ENCODE results near the gene RHBDL1.

GRCh38 chr16:659618-660017 lies 15.9 kb upstream of the RHBDL1 start:
- TF ChIP-seq CTCF (IDR thresholded peaks at IDR 0.05; ENCODE audit: low read depth, low read length) = no peak
- TF ChIP-seq POLR2A (IDR thresholded peaks at IDR 0.05; ENCODE audit: extremely low read depth, insufficient read length) = no peak
- no peak for TF ChIP-seq MYC (IDR thresholded peaks at IDR 0.05; ENCODE audit: low read depth, low read length)
